GM20000 (cell line): ENCODE results near the gene MRPL48.

Experiments
- DNase-seq: peaks from one replicate; pipeline ENCODE4 v3.0.0; 2012; ENCODE audit warnings: low spot score
- CTCF ChIP-seq: IDR thresholded peaks from 2 replicates; pipeline ENCODE4 v1.5.1; 2012; ENCODE audit warnings: mild to moderate bottlenecking, control low read depth; ENCODE audit errors: extremely low read depth, missing control alignments

The MRPL48 gene

GRCh38 chr11:73752216-73752867 lies 35.3 kb upstream of the MRPL48 start:
- DNase-seq, result no peak

GRCh38 chr11:73752903-73753302 lies 34.8 kb upstream of the MRPL48 start:
- DNase-seq, result no peak
- TF ChIP-seq CTCF, result no peak

More at GRCh38 chr11:73752216-73752867, 35.3 kb upstream of the MRPL48 start:
- TF ChIP-seq CTCF, result no peak

GRCh38 chr11:73753938-73754337 lies 33.7 kb upstream of the MRPL48 start:
- no peak for TF ChIP-seq CTCF
- DNase-seq, result no peak

GRCh38 chr11:73755670-73756069 lies 32.0 kb upstream of the MRPL48 start:
- no peak for TF ChIP-seq CTCF
- DNase-seq, result no peak

GRCh38 chr11:73757598-73757997 lies 30.1 kb upstream of the MRPL48 start:
- no peak for DNase-seq
- no peak for TF ChIP-seq CTCF

GRCh38 chr11:73758451-73758850 lies 29.2 kb upstream of the MRPL48 start:
- no peak for DNase-seq
- no peak for TF ChIP-seq CTCF

- DNase-seq, result no peak
- TF ChIP-seq CTCF, result no peak
Measured at GRCh38 chr11:73759610-73760134, 28.0 kb upstream of the MRPL48 start.
